AG04450 (cell line): ENCODE measurements around the gene RGS12. TPM values are rescaled to one million over a fixed set of nuclear protein-coding genes. Genes with fewer than 3 reads are reported as not detected.

ENCODE experiments used
- CTCF ChIA-PET: fragments of 300-600, 350-600 bp; formaldehyde crosslinking; extraction: SDS; loops from one replicate; lab custom pipeline; 2022; ENCODE audit warnings: antibody characterized with exemption, inconsistent platforms; lab: Charles Lee
- POLR2A ChIA-PET: fragments of 350-600 bp; formaldehyde crosslinking; extraction: SDS; loops from one replicate; lab custom pipeline; 2021; ENCODE audit warnings: antibody characterized with exemption, inconsistent platforms; lab: Yijun Ruan, JAX
- DNase-seq: peaks from one replicate; pipeline ENCODE4 v3.0.0-alpha.2; 2011; ENCODE audit warnings: low read depth, low spot score
- H3K27ac ChIP-seq: one replicate; pipeline ENCODE4 v1.5.1; 2012; ENCODE audit warnings: low read depth, low read length, control low read depth
- H3K27me3 ChIP-seq: one replicate; pipeline ENCODE4 v1.6.0; 2012; ENCODE audit warnings: low read length; ENCODE audit not compliant: control insufficient read depth, insufficient read depth
- H3K4me3 ChIP-seq: 2 replicates; pipeline ENCODE4 v1.5.1; 2011; ENCODE audit warnings: mild to moderate bottlenecking, low read depth, low read length, control low read depth
- H3K9me3 ChIP-seq: 2 replicates; pipeline ENCODE4 v1.5.1; 2012; ENCODE audit warnings: low read length; ENCODE audit not compliant: control insufficient read depth, insufficient read depth
- CTCF ChIP-seq: IDR thresholded peaks from 2 replicates; pipeline ENCODE4 v1.5.1; 2011; ENCODE audit warnings: low read depth, low read length, control low read depth, inconsistent platforms
- polyA plus RNA-seq: library from polyadenylated mRNA; depleted of rRNA; stranded (reverse); fragments of >200 nt; gene quantifications from 2 replicates; pipeline ENCODE4 v1.2.3, GENCODE V29; 2011

RGS12 gene
- polyA plus RNA-seq, 1 experiment, result 12.5 TPM

- no peak for TF ChIP-seq CTCF
- Histone ChIP-seq H3K27me3 (peaks cover 32% of the 10 kb centered on the region), H3K27ac (no peak overlapping the region), H3K4me3 (no peak overlapping the region), H3K9me3 (peaks cover 4% of the 10 kb centered on the region)
- ChIA-PET POLR2A (interaction anchor here (1.4 kb wide), 1 partner anchor 10 kb away, joined by 3 read pairs; the partner anchor contains the start of gene RGS12), CTCF (no interaction called here)
- DNase-seq, result no peak
Measured at GRCh38 chr4:3283483-3283882, 9.3 kb upstream of the RGS12 start.

GRCh38 chr4:3283916-3284315 lies 8.9 kb upstream of the RGS12 start:
- no peak for DNase-seq
- ChIA-PET POLR2A (interaction anchor here (1.4 kb wide), 1 partner anchor 9 kb away, joined by 3 read pairs; the partner anchor contains the start of gene RGS12), CTCF (interaction anchor here (0.7 kb wide), 1 partner anchor 44 kb away, joined by 3 read pairs; no protein-coding TSS in a partner anchor)
- Histone ChIP-seq H3K4me3 (no peak overlapping the region), H3K9me3 (peaks cover 4% of the 10 kb centered on the region), H3K27me3 (peaks cover 32% of the 10 kb centered on the region), H3K27ac (no peak overlapping the region)
- TF ChIP-seq CTCF, result no peak

GRCh38 chr4:3284734-3285557 lies 7.9 kb upstream of the RGS12 start:
- ChIA-PET CTCF (no interaction called here), POLR2A (no interaction called here)
- TF ChIP-seq CTCF, result no peak
- peaks cover 32% of the 10 kb centered on the region for H3K27me3 ChIP-seq
- H3K9me3 ChIP-seq, result peaks cover 4% of the 10 kb centered on the region
- DNase-seq, result no peak
- H3K4me3 ChIP-seq, result no peak overlapping the region
- H3K27ac ChIP-seq, result no peak overlapping the region

- no peak for TF ChIP-seq CTCF
- CTCF ChIA-PET, result no interaction called here
- peaks cover 4% of the 10 kb centered on the region for H3K9me3 ChIP-seq
Measured at GRCh38 chr4:3285558-3286334, 7.1 kb upstream of the RGS12 start.

More at GRCh38 chr4:3285558-3286334, 7.1 kb upstream of the RGS12 start:
- no peak for DNase-seq
- H3K27me3 ChIP-seq, result peaks cover 28% of the 10 kb centered on the region
- no peak overlapping the region for H3K27ac ChIP-seq
- no peak overlapping the region for H3K4me3 ChIP-seq
- POLR2A ChIA-PET, result no interaction called here
